PC-3 (cell line): Measurements from ENCODE around the gene ATG7. TPM values are rescaled to one million over a fixed set of nuclear protein-coding genes. Genes with fewer than 3 reads are reported as not detected.

Source experiments
- ATAC-seq: fragments of 200-7000 bp; cut with Tn5 transposase; 2 replicates; pipeline ENCODE4 v1.9.1; 2020; ENCODE audit warnings: mild to moderate bottlenecking, moderate library complexity
- BruUV-seq: library from RNA; stranded (reverse); fragments of 400-500 nt; replicated peaks from 2 replicates; lab custom pipeline; 2021; lab: Mats Ljungman, UMichigan
- CTCF ChIA-PET: fragments of 300-600 bp; sonication (Branson Sonifier 250); formaldehyde crosslinking; loops from one replicate; lab custom pipeline; 2022; ENCODE audit warnings: antibody characterized with exemption; lab: Charles Lee
- POLR2A ChIA-PET: fragments of 300-600 bp; sonication (Branson Sonifier 250); formaldehyde crosslinking; loops from one replicate; lab custom pipeline; 2022; ENCODE audit warnings: antibody characterized with exemption; ENCODE audit not compliant: unreplicated experiment; lab: Charles Lee
- DNase-seq: peaks from one replicate; pipeline ENCODE4 v3.0.0-alpha.2; 2015
- H2AFZ ChIP-seq: fragments of 300-600 bp; sonication (generic); 2 replicates; pipeline ENCODE4 v1.6.0; 2016; ENCODE audit warnings: antibody characterized with exemption, low read length
- H3F3A ChIP-seq: fragments of 300-600 bp; sonication (generic); one replicate; pipeline ENCODE4 v1.6.0; 2017; ENCODE audit warnings: antibody characterized with exemption, low read length, control low read depth, mild to moderate bottlenecking; ENCODE audit not compliant: unreplicated experiment
- H3K27ac ChIP-seq: fragments of 300-600 bp; sonication (generic); 2 replicates; pipeline ENCODE4 v1.5.1; 2016; ENCODE audit warnings: mild to moderate bottlenecking, low read length
- H3K27me3 ChIP-seq: fragments of 300-600 bp; sonication (generic); 2 replicates; pipeline ENCODE4 v1.6.1; 2016; ENCODE audit warnings: low read length, mixed read lengths
- H3K36me3 ChIP-seq: fragments of 300-600 bp; sonication (generic); 2 replicates; pipeline ENCODE4 v1.6.1; 2016; ENCODE audit warnings: low read depth, mixed run types, low read length, mixed read lengths
- H3K4me1 ChIP-seq: fragments of 300-600 bp; sonication (generic); 2 replicates; pipeline ENCODE4 v1.5.1; 2016; ENCODE audit warnings: low read length; ENCODE audit not compliant: insufficient read depth
- H3K4me2 ChIP-seq: fragments of 300-600 bp; sonication (generic); 2 replicates; pipeline ENCODE4 v1.6.0; 2016; ENCODE audit warnings: low read length
- H3K4me3 ChIP-seq: fragments of 300-600 bp; sonication (generic); 2 replicates; pipeline ENCODE4 v1.5.1; 2016; ENCODE audit warnings: mild to moderate bottlenecking, low read length, mixed read lengths
- H3K79me2 ChIP-seq: fragments of 300-600 bp; sonication (generic); 2 replicates; pipeline ENCODE4 v1.6.1; 2017; ENCODE audit warnings: low read length, mixed read lengths
- H3K9ac ChIP-seq: fragments of 300-600 bp; sonication (generic); 2 replicates; pipeline ENCODE4 v1.6.0; 2016; ENCODE audit warnings: mild to moderate bottlenecking, low read length
- H3K9me2 ChIP-seq: fragments of 300-600 bp; sonication (generic); replicated peaks from 2 replicates; pipeline ENCODE4 v1.6.1; 2016; ENCODE audit warnings: mixed run types, low read length, mixed read lengths
- H3K9me3 ChIP-seq: fragments of 300-600 bp; sonication (generic); 2 replicates; pipeline ENCODE4 v1.6.1; 2016; ENCODE audit warnings: low read length, mixed read lengths
- H4K20me1 ChIP-seq: fragments of 300-600 bp; sonication (generic); 2 replicates; pipeline ENCODE4 v1.6.1; 2016; ENCODE audit warnings: low read length, mixed read lengths
- EZH2 ChIP-seq: fragments of 300-600 bp; sonication (generic); IDR thresholded peaks from one replicate; pipeline ENCODE4 v1.6.1; 2017; ENCODE audit warnings: antibody characterized with exemption, mild to moderate bottlenecking, low read length; ENCODE audit not compliant: unreplicated experiment
- EZH2phosphoT487 ChIP-seq: fragments of 300-600 bp; sonication (generic); IDR thresholded peaks from 2 replicates; pipeline ENCODE4 v1.6.1; 2018; ENCODE audit warnings: mild to moderate bottlenecking, antibody characterized with exemption, low read length, borderline replicate concordance
- intact Hi-C: fragments of 100-400 bp; cut with micrococcal nuclease; formaldehyde crosslinking; loops from 2 replicates; pipeline ENCODE4 v1.9.0; 2023
- total RNA-seq: library from RNA; depleted of rRNA; stranded (reverse); fragments of >200 nt; gene quantifications from 2 replicates; pipeline ENCODE4 v1.2.3, GENCODE V29; 2014
- TF ChIP-seq, protein P1 (sequence below): fragments of 300-600 bp; sonication (generic); conservative IDR thresholded peaks from 2 replicates; pipeline ENCODE4 v1.5.1; 2017; ENCODE audit warnings: antibody characterized with exemption, low read depth, mild to moderate bottlenecking, low read length

ATG7 gene
- total RNA-seq, 1 experiment from 2014 or later = 36.5 TPM

DNA sequence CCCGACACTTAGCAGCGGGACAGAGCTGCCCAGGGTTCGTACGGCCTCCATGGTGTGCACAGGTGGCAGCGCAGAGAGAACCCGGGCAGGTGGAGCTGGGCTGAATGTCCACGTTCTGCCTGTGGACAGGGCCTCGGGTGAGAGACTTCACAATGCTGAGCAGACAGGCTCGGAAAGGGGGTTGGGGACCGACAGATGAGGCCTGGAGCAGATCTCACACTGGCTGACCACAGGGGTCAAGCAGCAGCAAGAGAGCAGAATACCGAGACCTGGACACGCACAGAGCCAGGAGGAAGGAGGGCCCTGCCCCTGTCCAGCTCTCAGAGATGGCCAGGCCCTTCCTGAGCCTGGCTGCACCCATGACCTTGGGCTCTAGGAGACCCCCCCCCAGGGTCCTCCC is 288.5 kb downstream of the ATG7 start:
- no peak overlapping the region for H3K27ac ChIP-seq
- intact Hi-C loops = no loop called here
- ChIA-PET POLR2A (no interaction called here), CTCF (interaction anchor here (1.1 kb wide), 1 partner anchor 83 kb away, joined by 3 read pairs; the partner anchor contains the start of gene VGLL4)
- H3F3A ChIP-seq = no peaks in the 10 kb centered on the region
- H3K4me1 ChIP-seq = no peaks in the 10 kb centered on the region
- no peak for DNase-seq
- no peak overlapping the region for H2AFZ ChIP-seq
- H3K9me3 ChIP-seq = no peaks in the 10 kb centered on the region
- TF ChIP-seq EZH2phosphoT487 (no peak), EZH2 (no peak)
- TF ChIP-seq, protein P1, sequence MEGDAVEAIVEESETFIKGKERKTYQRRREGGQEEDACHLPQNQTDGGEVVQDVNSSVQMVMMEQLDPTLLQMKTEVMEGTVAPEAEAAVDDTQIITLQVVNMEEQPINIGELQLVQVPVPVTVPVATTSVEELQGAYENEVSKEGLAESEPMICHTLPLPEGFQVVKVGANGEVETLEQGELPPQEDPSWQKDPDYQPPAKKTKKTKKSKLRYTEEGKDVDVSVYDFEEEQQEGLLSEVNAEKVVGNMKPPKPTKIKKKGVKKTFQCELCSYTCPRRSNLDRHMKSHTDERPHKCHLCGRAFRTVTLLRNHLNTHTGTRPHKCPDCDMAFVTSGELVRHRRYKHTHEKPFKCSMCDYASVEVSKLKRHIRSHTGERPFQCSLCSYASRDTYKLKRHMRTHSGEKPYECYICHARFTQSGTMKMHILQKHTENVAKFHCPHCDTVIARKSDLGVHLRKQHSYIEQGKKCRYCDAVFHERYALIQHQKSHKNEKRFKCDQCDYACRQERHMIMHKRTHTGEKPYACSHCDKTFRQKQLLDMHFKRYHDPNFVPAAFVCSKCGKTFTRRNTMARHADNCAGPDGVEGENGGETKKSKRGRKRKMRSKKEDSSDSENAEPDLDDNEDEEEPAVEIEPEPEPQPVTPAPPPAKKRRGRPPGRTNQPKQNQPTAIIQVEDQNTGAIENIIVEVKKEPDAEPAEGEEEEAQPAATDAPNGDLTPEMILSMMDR = no peak
- H3K36me3 ChIP-seq = peaks cover 16% of the 10 kb centered on the region; the same call in 1 of the 2 replicates
- no peak for ATAC-seq
- no peak overlapping the region for H3K9ac ChIP-seq
- H3K4me3 ChIP-seq = no peak overlapping the region
- no peaks in the 10 kb centered on the region for H3K9me2 ChIP-seq
- BruUV-seq = no TSS peak
- H3K4me2 ChIP-seq = no peak overlapping the region
- no peaks in the 10 kb centered on the region for H4K20me1 ChIP-seq
- H3K27me3 ChIP-seq = no peaks in the 10 kb centered on the region
- peaks cover 27% of the 10 kb centered on the region for H3K79me2 ChIP-seq

DNA sequence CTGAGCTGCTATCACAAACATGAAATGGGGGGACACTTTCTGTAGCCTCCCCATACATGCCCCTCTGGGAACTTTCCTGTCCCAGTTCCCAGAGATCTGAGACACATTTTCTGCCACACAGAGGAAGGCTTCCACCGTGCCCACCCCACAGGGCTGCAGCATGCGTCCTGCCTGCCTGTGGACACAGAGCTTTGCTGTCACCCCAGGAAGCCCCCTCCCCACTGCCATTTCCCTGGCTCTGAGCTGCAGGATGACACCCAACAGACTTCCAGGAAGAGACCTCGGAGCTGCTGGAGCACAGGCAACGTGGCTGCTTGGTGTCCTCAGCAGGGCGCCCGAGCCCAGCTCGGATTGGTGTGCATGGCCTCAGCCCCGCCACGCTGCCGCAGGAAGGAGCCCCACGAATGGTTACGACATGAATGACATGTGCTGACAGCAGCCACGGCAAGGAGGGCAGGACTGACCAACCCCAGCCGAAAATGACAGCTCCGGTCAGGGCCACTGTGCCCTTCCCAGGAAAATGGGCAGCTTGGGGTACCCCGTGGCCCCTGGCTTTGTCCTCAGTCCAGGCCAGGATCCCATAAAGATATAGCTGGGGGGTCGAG is 290.2 kb downstream of the ATG7 start:
- intact Hi-C loops = no loop called here
- H3F3A ChIP-seq = no peaks in the 10 kb centered on the region
- H2AFZ ChIP-seq = no peak overlapping the region
- no peak overlapping the region for H3K4me2 ChIP-seq
- no peak overlapping the region for H3K9ac ChIP-seq
- ATAC-seq (no peak), DNase-seq (no peak)
- no peaks in the 10 kb centered on the region for H3K27me3 ChIP-seq
- TF ChIP-seq, protein P1 = no peak
- TF ChIP-seq EZH2phosphoT487 (no peak), EZH2 (no peak)
- H3K4me1 ChIP-seq = peaks cover 5% of the 10 kb centered on the region
- no peak overlapping the region for H3K27ac ChIP-seq
- 0 out of 2 replicates have a peak, but pooled peaks cover 4% of the 10 kb centered on the region for H4K20me1 ChIP-seq
- POLR2A ChIA-PET = no interaction called here
- H3K9me3 ChIP-seq = no peaks in the 10 kb centered on the region
- CTCF ChIA-PET = no interaction called here
- H3K36me3 ChIP-seq = peaks cover 16% of the 10 kb centered on the region; the same call in 1 of the 2 replicates
- H3K9me2 ChIP-seq = no peaks in the 10 kb centered on the region
- H3K4me3 ChIP-seq = no peak overlapping the region
- peaks cover 37% of the 10 kb centered on the region for H3K79me2 ChIP-seq
- BruUV-seq = no TSS peak

DNA sequence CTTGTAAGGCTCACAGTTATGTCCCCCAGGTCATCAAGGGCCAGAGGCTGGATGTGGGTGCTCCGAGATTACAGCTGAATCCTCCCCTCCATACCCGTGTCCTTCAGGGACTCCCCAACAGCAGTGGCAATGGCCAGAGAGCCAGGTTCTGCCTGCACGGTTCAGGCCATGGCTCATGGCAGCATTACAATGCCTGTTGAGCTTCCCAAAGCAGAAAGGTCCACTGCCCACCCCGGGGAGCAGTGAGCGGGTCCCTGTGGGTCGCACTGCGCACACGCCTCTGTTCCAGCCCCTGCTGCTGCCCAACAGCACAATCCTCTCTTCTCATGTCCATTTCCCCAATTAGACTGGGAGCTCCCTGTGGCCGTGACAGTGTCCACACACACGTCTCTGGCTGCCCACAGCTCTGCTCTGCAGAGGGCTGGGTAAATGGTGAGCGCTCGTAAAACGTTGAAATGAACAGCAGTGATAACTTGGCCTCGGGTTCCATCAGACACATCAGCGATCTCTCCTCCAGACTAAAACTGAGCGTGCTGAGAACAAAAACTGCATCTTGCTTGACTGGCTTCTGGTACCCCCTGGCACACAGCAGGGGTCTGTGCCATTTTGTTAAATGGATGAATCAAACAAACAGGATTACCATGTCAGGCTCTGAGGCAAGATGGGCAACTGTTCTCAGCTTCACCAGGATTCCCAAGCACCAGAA is 291.1 kb downstream of the ATG7 start:
- CTCF ChIA-PET = no interaction called here
- no TSS peak for BruUV-seq
- no peak overlapping the region for H3K4me2 ChIP-seq
- no peaks in the 10 kb centered on the region for H3K9me2 ChIP-seq
- TF ChIP-seq, protein P1 = no peak
- TF ChIP-seq EZH2phosphoT487 (no peak), EZH2 (no peak)
- H3K36me3 ChIP-seq = peaks cover 16% of the 10 kb centered on the region; the same call in 1 of the 2 replicates
- intact Hi-C loops = no loop called here
- H3K4me3 ChIP-seq = no peak overlapping the region
- no peak for DNase-seq
- H4K20me1 ChIP-seq = 0 out of 2 replicates have a peak, but pooled peaks cover 9% of the 10 kb centered on the region
- H2AFZ ChIP-seq = no peak overlapping the region
- no peak for ATAC-seq
- POLR2A ChIA-PET = no interaction called here
- no peaks in the 10 kb centered on the region for H3K27me3 ChIP-seq
- H3K4me1 ChIP-seq = peaks cover 14% of the 10 kb centered on the region
- H3K9ac ChIP-seq = no peak overlapping the region
- H3K79me2 ChIP-seq = peaks cover 43% of the 10 kb centered on the region
- no peaks in the 10 kb centered on the region for H3F3A ChIP-seq
- no peaks in the 10 kb centered on the region for H3K9me3 ChIP-seq
- H3K27ac ChIP-seq = no peak overlapping the region
